Measurements from ENCODE around the gene MYT1.
"Not testable (repeated sequence)": the region's sequence is repeated elsewhere in the genome, so short reads cannot be mapped to it uniquely, and the experiment has no call there.

MYT1 gene

GRCh38 chr20:64166721-64167615, 2.7 kb downstream of the MYT1 start:
- DNase-seq (ENCODE audit: low read depth in 2 of 2) = no peak

GRCh38 chr20:64167676-64168075, 3.4 kb downstream of the MYT1 start:
- DNase-seq (ENCODE audit: low read depth in 2 of 2) = no peak

- no peak for DNase-seq (ENCODE audit: low read depth in 2 of 2)
Measured at GRCh38 chr20:64168381-64169090, 4.3 kb downstream of the MYT1 start.

- DNase-seq (ENCODE audit: low read depth in 2 of 2) = no peak
Measured at GRCh38 chr20:64169091-64169560, 4.9 kb downstream of the MYT1 start.

- DNase-seq (ENCODE audit: low read depth in 2 of 2) = no peak
Measured at GRCh38 chr20:64171211-64171610, 7.0 kb downstream of the MYT1 start.

GRCh38 chr20:64173116-64173515, 8.9 kb downstream of the MYT1 start:
- DNase-seq (ENCODE audit: low read depth in 2 of 2) = no peak

- no peak for DNase-seq (ENCODE audit: low read depth in 2 of 2)
Measured at GRCh38 chr20:64176551-64176950, 12.3 kb downstream of the MYT1 start.

GRCh38 chr20:64176971-64177370, 12.7 kb downstream of the MYT1 start:
- DNase-seq (ENCODE audit: low read depth in 2 of 2) = no peak

- DNase-seq (ENCODE audit: low read depth in 2 of 2) = no peak
Measured at GRCh38 chr20:64177384-64177783, 13.1 kb downstream of the MYT1 start.

GRCh38 chr20:64177787-64178186, 13.5 kb downstream of the MYT1 start:
- DNase-seq (ENCODE audit: low read depth in 2 of 2) = no peak

GRCh38 chr20:64178925-64179324, 14.7 kb downstream of the MYT1 start:
- DNase-seq (ENCODE audit: low read depth in 2 of 2) = not testable (repeated sequence)

GRCh38 chr20:64179805-64180204, 15.6 kb downstream of the MYT1 start:
- DNase-seq (ENCODE audit: low read depth in 2 of 2) = no peak

- DNase-seq (ENCODE audit: low read depth in 2 of 2) = no peak
Measured at GRCh38 chr20:64180673-64181072, 16.4 kb downstream of the MYT1 start.

GRCh38 chr20:64181391-64181790, 17.1 kb downstream of the MYT1 start:
- no peak for DNase-seq (ENCODE audit: low read depth in 2 of 2)

- DNase-seq (ENCODE audit: low read depth in 2 of 2) = no peak
Measured at GRCh38 chr20:64182146-64182865, 18.1 kb downstream of the MYT1 start.

GRCh38 chr20:64183313-64183712, 19.1 kb downstream of the MYT1 start:
- DNase-seq (ENCODE audit: low read depth in 2 of 2) = no peak

- DNase-seq (ENCODE audit: low read depth in 2 of 2) = no peak
Measured at GRCh38 chr20:64184795-64185194, 20.5 kb downstream of the MYT1 start.

- no peak for DNase-seq (ENCODE audit: low read depth in 2 of 2)
Measured at GRCh38 chr20:64185276-64185900, 21.1 kb downstream of the MYT1 start.

GRCh38 chr20:64186071-64186598, 21.9 kb downstream of the MYT1 start:
- no peak for DNase-seq (ENCODE audit: low read depth in 2 of 2)

GRCh38 chr20:64187213-64187612, 23.0 kb downstream of the MYT1 start:
- DNase-seq (ENCODE audit: low read depth in 2 of 2) = not testable (repeated sequence)

GRCh38 chr20:64188091-64188490, 23.8 kb downstream of the MYT1 start:
- DNase-seq (ENCODE audit: low read depth in 2 of 2) = no peak

Data from stimulated activated CD8-positive, alpha-beta memory T cell treated with anti-CD3 and anti-CD28 coated beads, Interleukin-7, amount 100 ng/mL, for 4 hours (primary cell).